Smooth muscle cell (in vitro differentiated cells): ENCODE measurements around the gene PCK1. TPM values are rescaled to one million over a fixed set of nuclear protein-coding genes. Genes with fewer than 3 reads are reported as not detected.

ENCODE experiments used
- DNase-seq: peaks from one replicate; lab custom pipeline; 2025; ENCODE audit not compliant: unreplicated experiment; lab: John Stamatoyannopoulos, UW
- H2AFZ ChIP-seq: fragments of 200-600 bp; sonication (generic); 2 replicates; pipeline ENCODE4 v1.6.0; 2016; ENCODE audit warnings: antibody characterized with exemption, low read depth, mild to moderate bottlenecking
- H3F3A ChIP-seq: fragments of 200-600 bp; sonication (generic); 2 replicates; pipeline ENCODE4 v1.6.0; 2017; ENCODE audit warnings: antibody characterized with exemption, low read depth
- H3K27ac ChIP-seq: fragments of 200-600 bp; sonication (generic); 2 replicates; pipeline ENCODE4 v1.5.1; 2016; ENCODE audit warnings: low read depth, mild to moderate bottlenecking
- H3K27me3 ChIP-seq: fragments of 200-600 bp; sonication (generic); 2 replicates; pipeline ENCODE4 v1.6.1; 2016; ENCODE audit warnings: low read depth, mild to moderate bottlenecking
- H3K36me3 ChIP-seq: fragments of 200-600 bp; sonication (generic); 2 replicates; pipeline ENCODE4 v1.5.1; 2016; ENCODE audit warnings: low read depth
- H3K4me1 ChIP-seq: fragments of 200-600 bp; sonication (generic); 2 replicates; pipeline ENCODE4 v1.5.1; 2016; ENCODE audit warnings: low read depth
- H3K4me2 ChIP-seq: fragments of 200-600 bp; sonication (generic); 2 replicates; pipeline ENCODE4 v1.6.0; 2016; ENCODE audit warnings: mild to moderate bottlenecking
- H3K4me3 ChIP-seq: fragments of 200-600 bp; sonication (generic); 2 replicates; pipeline ENCODE4 v1.5.1; 2016; ENCODE audit warnings: mild to moderate bottlenecking
- H3K79me2 ChIP-seq: fragments of 200-600 bp; sonication (generic); 2 replicates; pipeline ENCODE4 v1.6.0; 2016; ENCODE audit warnings: low read depth, mild to moderate bottlenecking
- H3K9ac ChIP-seq: fragments of 200-600 bp; sonication (generic); 2 replicates; pipeline ENCODE4 v1.6.0; 2016; ENCODE audit warnings: low read depth
- H3K9me3 ChIP-seq: fragments of 200-600 bp; sonication (generic); replicated peaks from 2 replicates; pipeline ENCODE4 v1.5.1; 2016; ENCODE audit warnings: low read depth
- H4K20me1 ChIP-seq: fragments of 200-600 bp; sonication (generic); 2 replicates; pipeline ENCODE4 v1.6.0; 2016; ENCODE audit warnings: low read depth
- WGBS: methylation state at CpG from one replicate; pipeline ENCODE4 v1.1.7; 2016; ENCODE audit warnings: low lambda C conversion rate; 5-methylcytosine and 5-hydroxymethylcytosine counted together
- polyA plus RNA-seq: library from polyadenylated mRNA; unstranded; fragments of >200 nt; fragmentation: Nextera tagmentation; extraction: Ambion mirVana; gene quantifications from 2 replicates; pipeline ENCODE4 v1.2.1, GENCODE V29; 2016
- total RNA-seq: library from RNA; depleted of rRNA; stranded (reverse); fragments of >200 nt; gene quantifications from 2 replicates; pipeline ENCODE4 v1.2.3, GENCODE V29; 2014
- TF ChIP-seq, protein P1 (sequence below): fragments of 200-600 bp; sonication (generic); IDR thresholded peaks from 2 replicates; pipeline ENCODE4 v1.5.1; 2017; ENCODE audit warnings: borderline replicate concordance, mild to moderate bottlenecking, antibody characterized with exemption; ENCODE audit not compliant: insufficient read depth, poor library complexity, severe bottlenecking

PCK1 gene
- total and polyA plus RNA-seq, 2 experiments from 2014 or later, result not detected

DNA sequence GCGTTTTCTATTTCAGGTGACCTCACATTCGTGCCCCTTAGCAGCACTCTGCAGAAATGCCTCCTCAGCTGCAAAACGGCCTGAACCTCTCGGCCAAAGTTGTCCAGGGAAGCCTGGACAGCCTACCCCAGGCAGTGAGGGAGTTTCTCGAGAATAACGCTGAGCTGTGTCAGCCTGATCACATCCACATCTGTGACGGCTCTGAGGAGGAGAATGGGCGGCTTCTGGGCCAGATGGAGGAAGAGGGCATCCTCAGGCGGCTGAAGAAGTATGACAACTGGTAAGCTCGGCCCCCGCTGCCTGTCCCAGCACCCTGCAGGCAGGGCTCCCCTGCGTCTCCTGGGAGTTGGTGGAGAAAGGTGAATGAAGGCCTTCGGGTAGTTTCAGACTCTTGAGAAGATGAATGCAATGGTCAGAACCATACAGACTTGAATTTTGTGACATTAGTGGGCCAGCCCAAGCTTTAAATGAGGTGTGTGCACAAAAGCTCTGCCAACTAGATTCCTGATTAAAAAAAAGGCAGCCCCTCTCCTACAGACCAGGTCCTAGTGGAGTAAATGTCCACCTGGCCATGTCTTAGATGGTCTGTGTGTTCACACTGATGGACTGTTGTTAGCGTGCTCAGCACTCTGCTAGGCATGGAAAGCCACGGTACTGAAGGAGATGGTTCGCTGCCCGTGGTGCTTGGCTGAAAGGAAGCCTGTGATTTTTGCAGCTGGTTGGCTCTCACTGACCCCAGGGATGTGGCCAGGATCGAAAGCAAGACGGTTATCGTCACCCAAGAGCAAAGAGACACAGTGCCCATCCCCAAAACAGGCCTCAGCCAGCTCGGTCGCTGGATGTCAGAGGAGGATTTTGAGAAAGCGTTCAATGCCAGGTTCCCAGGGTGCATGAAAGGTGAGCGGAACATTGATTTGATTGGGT, 708 bp downstream of the PCK1 start:
- Histone ChIP-seq H3F3A (no peaks in the 10 kb centered on the region), H2AFZ (no peak overlapping the region), H3K36me3 (no peaks in the 10 kb centered on the region), H3K79me2 (no peaks in the 10 kb centered on the region), H3K9me3 (no peaks in the 10 kb centered on the region), H3K27me3 (peaks cover 35% of the 10 kb centered on the region), H3K27ac (no peak overlapping the region), H3K4me3 (no peak overlapping the region), H3K9ac (no peak overlapping the region), H4K20me1 (no peaks in the 10 kb centered on the region), H3K4me2 (no peak overlapping the region), H3K4me1 (no peaks in the 10 kb centered on the region)
- no peak for DNase-seq
- WGBS, result 90% methylated on average over 24 of the region's 24 CpGs
- TF ChIP-seq, protein P1, sequence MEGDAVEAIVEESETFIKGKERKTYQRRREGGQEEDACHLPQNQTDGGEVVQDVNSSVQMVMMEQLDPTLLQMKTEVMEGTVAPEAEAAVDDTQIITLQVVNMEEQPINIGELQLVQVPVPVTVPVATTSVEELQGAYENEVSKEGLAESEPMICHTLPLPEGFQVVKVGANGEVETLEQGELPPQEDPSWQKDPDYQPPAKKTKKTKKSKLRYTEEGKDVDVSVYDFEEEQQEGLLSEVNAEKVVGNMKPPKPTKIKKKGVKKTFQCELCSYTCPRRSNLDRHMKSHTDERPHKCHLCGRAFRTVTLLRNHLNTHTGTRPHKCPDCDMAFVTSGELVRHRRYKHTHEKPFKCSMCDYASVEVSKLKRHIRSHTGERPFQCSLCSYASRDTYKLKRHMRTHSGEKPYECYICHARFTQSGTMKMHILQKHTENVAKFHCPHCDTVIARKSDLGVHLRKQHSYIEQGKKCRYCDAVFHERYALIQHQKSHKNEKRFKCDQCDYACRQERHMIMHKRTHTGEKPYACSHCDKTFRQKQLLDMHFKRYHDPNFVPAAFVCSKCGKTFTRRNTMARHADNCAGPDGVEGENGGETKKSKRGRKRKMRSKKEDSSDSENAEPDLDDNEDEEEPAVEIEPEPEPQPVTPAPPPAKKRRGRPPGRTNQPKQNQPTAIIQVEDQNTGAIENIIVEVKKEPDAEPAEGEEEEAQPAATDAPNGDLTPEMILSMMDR, result no peak

DNA sequence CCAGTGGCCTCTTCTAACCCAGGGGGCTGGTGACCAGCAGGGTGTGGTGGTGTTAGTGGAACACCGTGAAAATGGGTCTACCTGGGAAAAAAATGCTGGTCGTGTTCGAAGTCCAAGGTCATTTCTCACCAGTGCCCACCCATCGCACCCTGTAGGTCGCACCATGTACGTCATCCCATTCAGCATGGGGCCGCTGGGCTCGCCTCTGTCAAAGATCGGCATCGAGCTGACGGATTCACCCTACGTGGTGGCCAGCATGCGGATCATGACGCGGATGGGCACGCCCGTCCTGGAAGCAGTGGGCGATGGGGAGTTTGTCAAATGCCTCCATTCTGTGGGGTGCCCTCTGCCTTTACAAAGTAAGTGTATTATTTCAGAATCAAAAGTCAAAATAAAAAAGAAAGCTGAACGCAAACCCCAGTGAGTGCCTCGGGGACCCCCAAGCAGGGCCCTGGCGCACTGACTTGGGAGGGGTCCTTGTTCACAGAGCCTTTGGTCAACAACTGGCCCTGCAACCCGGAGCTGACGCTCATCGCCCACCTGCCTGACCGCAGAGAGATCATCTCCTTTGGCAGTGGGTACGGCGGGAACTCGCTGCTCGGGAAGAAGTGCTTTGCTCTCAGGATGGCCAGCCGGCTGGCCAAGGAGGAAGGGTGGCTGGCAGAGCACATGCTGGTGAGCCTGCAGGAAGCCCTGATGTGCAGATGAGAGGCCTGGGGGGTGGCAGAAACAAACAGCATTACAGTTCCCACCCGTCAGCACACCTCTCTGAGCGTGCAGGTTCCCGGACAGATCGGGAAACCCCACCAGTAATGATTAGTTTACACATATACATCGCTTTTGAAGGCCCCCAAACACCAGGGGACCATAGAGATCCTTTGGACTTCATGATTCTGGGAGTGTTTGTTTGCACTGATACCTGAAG, 1.9 kb downstream of the PCK1 start:
- Histone ChIP-seq H3K79me2 (no peaks in the 10 kb centered on the region), H3K9ac (no peak overlapping the region), H3K4me1 (no peaks in the 10 kb centered on the region), H3F3A (no peaks in the 10 kb centered on the region), H3K27ac (no peak overlapping the region), H3K36me3 (no peaks in the 10 kb centered on the region), H4K20me1 (no peaks in the 10 kb centered on the region), H3K4me3 (no peak overlapping the region), H3K27me3 (peaks cover 38% of the 10 kb centered on the region), H3K9me3 (no peaks in the 10 kb centered on the region), H2AFZ (no peak overlapping the region), H3K4me2 (no peak overlapping the region)
- TF ChIP-seq, protein P1, result no peak
- 93% methylated on average over 35 of the region's 35 CpGs for WGBS
- DNase-seq, result no peak

DNA sequence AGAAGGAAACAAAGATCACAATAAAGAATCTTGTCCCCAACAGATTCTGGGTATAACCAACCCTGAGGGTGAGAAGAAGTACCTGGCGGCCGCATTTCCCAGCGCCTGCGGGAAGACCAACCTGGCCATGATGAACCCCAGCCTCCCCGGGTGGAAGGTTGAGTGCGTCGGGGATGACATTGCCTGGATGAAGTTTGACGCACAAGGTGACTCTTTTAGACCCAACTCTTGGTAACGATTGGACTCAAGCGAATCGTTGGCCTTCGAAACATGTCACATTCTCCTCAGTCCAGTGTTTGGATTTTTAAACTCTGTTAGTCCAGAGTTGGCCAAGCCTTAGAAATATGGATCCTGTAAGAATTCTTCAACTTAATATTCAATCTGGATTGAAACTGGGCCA, 2.6 kb downstream of the PCK1 start:
- H3K27ac ChIP-seq, result no peak overlapping the region
- H3F3A ChIP-seq, result no peaks in the 10 kb centered on the region
- no peaks in the 10 kb centered on the region for H3K9me3 ChIP-seq
- TF ChIP-seq, protein P1, result no peak
- no peaks in the 10 kb centered on the region for H4K20me1 ChIP-seq
- no peak overlapping the region for H2AFZ ChIP-seq
- H3K4me1 ChIP-seq, result no peaks in the 10 kb centered on the region
- H3K36me3 ChIP-seq, result no peaks in the 10 kb centered on the region
- DNase-seq, result no peak
- no peaks in the 10 kb centered on the region for H3K79me2 ChIP-seq
- no peak overlapping the region for H3K4me3 ChIP-seq
- H3K9ac ChIP-seq, result no peak overlapping the region
- peaks cover 31% of the 10 kb centered on the region for H3K27me3 ChIP-seq
- no peak overlapping the region for H3K4me2 ChIP-seq
- WGBS, result 96% methylated on average over 12 of the region's 12 CpGs
